T47D (cell line): ENCODE data around the gene PURA.

Source experiments
- DNase-seq, 2 experiments: peaks; one replicate each; pipeline versions ENCODE4 v3.0.0 to v3.0.0-alpha.2; 2011 to 2012; ENCODE audit warnings: low read depth in 1 of 2, low spot score in 1 of 2
- JUND ChIP-seq: IDR thresholded peaks from 2 replicates; pipeline ENCODE4 v1.6.1; 2012; ENCODE audit warnings: low read depth
- in situ Hi-C: cut with HindIII; loops from 2 replicates; pipeline ENCODE4 v1.10.0; 2016; ENCODE audit warnings: low sequenced_read_pairs, low pct_unique_long_range_greater_than_20kb

Gene PURA

DNA sequence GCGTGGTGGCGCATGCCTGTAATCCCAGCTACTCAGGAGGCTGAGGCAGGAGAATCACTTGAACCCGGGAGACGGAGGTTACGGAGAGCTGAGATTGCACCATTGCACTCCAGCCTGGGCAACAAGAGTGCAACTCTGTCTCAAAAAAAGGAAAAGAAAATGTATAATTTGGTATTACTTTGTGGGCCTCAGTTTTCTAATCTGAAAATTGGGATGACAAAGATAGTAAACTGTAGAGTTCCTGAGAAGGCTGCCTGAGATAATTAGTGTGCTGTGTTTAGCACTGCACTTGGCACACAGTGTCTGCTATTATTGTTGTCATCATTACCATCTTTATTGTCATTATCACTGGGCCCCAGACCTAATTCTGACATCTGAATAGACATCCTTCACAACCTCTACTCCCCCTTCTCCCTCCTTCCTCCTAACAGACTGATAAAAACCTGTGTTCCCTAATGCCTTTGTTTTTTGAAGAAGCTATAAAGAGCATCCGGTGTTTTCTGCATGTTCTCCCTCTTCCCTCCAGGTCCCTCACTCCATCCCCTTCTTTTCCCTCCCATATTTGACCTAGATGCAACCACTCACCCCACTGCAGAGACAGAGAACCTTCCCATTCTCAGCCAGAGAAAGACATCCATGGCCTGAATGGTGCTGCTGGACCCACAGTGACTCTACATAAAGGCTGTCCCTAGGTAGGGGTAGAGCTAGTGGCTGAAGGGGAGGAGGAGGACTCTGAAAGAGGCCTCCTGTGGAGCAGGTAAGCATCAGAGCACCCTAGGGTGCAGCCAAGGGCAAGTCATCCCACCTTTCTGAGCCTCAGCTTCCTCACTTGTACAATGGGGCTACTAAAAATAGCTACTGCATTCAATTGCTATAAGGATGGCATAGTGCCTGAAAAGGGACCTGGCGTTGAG lies 45.4 kb downstream of the PURA start:
- no peak for TF ChIP-seq JUND
- no peak for DNase-seq
- in situ Hi-C loops: loop anchor here (25.0 kb wide), 1 partner anchor 122 kb away; the partner anchor contains the start of gene NRG2

DNA sequence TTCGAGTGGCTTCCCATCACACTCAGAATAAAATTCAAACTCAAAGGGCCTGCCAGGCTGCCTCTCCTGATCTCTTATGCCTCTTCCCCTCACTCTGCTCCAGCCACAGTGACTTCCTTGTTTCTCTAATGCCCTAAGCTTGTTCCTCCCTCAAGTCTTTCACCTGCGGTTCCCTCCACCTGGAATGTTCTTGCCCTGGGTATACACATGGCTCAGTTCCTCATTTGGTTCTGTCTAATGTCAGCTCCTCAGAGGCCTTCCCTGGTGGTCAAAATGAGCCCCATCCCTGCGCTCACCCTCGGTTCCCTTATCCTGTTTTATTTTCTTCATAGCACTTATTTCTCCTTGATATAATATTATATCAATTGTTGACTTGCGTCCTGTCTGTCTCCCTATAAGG lies 48.4 kb downstream of the PURA start:
- in situ Hi-C loops: loop anchor here (25.0 kb wide), 1 partner anchor 125 kb away; the partner anchor contains the start of gene NRG2
- no peak for DNase-seq
- TF ChIP-seq JUND: no peak

DNA sequence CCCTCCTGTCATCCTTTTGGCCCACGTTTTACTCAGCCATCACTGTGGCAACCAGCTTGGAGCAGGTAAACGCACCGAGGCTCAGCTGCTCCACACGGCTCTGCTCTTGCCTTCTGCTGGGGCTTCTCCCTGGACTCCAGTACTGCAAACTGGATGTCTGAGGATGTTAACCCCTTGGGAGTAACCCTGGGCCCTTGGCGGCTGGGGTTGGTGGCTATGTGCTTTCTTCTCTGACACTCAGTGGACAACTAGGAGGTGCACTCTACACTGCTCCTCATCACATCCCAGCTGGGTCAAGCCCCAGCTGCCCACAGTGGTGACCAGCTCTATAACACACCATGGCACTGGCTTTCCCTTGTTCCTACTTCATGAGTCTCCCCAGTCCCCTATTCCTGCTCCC lies 48.9 kb downstream of the PURA start:
- DNase-seq: no peak
- in situ Hi-C loops: loop anchor here (25.0 kb wide), 1 partner anchor 125 kb away; the partner anchor contains the start of gene NRG2
- TF ChIP-seq JUND: no peak

DNA sequence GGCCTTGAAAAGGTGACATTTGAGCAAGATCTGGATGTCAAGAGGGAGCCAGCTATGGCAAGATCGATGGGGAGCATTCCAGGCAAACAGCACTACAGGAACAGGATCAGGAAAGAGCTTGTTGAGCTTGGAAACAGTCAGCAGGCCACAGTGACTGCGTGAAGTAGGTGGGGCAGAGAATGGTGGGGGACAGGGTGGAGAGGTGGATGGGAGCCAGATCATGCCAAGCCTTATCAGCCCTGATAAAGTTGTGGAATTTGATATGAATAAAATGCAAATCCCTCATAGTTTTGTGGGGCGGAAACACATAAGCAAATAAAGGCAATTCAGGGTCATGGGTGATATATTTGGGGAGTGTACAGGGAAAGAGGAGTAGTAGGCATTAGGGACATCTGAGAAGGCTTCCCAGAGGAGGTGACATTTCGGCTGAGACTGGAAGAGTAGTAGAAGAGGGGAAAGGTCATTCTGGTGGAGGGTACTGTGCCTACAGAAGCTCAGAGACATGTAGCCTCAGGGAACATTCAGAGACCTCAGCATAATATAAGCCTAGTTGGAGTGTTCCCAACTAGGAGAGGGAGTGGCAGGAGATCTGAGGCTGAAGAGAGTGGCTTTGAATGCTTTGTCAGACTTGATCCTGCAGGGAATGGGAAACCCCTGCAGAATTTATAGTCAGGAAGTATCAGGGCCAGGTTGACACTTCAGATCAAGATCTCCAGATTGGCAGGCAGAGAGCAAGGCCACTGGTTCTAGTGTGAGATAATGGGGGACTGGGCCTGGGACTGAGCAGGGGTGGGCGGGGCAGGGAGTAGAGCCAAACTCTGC lies 51.4 kb downstream of the PURA start:
- in situ Hi-C loops: loop anchor here (25.0 kb wide), 1 partner anchor 128 kb away; the partner anchor contains the start of gene NRG2
- no peak for TF ChIP-seq JUND
- no peak for DNase-seq

DNA sequence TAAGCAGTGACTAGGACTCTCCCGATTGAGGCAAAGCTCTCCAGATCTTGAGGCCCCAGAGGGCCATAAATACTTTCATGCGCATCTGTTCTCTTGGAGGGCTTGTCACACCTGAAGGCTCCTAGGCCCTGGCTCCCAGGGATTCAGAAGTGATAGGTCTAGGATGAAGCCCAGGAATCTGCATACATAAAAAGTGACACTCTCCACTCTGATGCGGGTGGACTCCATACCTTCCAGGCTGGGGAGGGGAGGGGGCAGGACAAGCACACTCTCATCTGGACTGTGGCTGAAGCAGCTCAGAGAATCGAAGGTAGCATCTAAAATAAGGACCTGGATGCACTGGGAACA lies 52.0 kb downstream of the PURA start:
- in situ Hi-C loops: loop anchor here (25.0 kb wide), 1 partner anchor 129 kb away; the partner anchor contains the start of gene NRG2
- TF ChIP-seq JUND: no peak
- no peak for DNase-seq

DNA sequence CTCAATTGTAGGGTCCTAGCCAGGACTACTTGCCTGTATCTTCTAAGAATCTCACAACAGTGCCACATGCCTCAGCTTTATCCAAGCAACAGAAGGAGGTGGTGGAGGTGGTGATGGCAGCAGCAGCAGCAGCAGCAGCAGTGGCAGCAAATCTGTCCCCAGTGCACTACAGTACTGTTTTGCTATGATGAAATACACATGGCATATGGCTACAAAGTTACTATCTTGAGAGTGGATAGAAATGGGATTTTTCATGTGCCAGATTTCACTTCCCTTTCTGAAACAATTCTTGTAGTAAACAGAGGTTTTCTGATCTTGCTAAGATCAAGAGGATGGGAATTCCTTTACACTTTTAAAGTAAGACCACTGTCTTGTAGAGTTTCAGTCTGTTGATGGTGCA lies 53.0 kb downstream of the PURA start:
- TF ChIP-seq JUND: no peak
- in situ Hi-C loops: loop anchor here (25.0 kb wide), 1 partner anchor 130 kb away; the partner anchor contains the start of gene NRG2
- DNase-seq: no peak

DNA sequence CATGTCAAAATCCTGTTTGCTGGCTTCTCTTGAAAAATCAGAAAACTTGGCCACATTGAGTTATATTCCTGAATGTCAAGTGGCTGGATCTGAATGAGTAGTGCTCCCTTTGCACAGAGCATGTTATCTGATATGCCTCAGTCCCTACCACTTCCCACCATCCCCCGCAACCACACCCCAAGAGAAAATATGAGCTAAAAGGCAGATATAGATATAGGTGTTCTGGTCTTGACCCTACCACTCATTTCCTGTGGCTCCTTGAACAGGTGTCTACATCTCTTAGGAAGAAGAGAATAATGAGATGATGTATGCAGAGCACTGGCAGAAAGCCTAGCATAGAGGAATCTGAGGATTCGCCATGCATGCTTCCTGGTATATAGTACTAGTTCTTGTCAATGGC lies 54.5 kb downstream of the PURA start:
- no peak for DNase-seq
- in situ Hi-C loops: loop anchor here (25.0 kb wide), 1 partner anchor 131 kb away; the partner anchor contains the start of gene NRG2
- TF ChIP-seq JUND: no peak

DNA sequence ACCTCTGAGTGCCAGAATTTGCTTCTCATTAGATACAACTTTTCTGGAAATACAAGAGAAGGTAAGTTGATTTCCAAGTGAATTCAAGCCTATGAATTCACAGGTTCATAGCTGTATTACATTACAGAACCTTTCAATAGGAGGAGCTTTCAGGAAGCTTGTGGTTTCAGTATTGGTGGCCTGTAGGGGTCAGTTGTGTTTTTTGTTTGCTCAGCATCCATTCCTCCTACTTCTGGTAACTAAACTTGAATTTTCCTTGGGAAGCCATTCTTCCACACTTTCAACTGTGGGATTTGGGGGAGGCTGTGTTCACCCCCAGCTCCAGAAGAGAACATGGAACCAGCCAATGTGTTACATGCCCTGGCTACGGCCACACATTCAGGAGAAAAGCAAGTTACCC lies 55.5 kb downstream of the PURA start:
- DNase-seq: peak in 1 of 2 experiments; percentile 39
- no peak for TF ChIP-seq JUND
- in situ Hi-C loops: loop anchor here (25.0 kb wide), 1 partner anchor 132 kb away; the partner anchor contains the start of gene NRG2

DNA sequence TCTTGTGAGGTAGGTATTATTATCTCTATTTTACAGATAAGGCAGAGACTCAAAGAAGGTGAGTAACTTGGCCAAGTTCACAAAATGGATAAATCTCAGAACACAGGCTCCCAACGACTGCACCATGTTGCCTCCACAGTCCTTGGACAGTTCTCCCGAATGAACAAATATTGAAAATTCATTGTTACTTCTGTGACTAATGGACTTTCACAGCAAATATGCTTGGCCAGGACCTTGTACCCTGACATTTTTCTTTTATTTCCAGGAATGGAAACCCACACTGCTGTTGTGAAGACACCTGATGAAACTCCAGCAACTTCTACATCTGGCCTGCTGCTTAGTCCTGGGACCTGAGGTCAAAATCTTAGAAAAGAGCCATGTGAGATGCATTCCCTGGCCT lies 58.6 kb downstream of the PURA start:
- no peak for TF ChIP-seq JUND
- in situ Hi-C loops: loop anchor here (25.0 kb wide), 1 partner anchor 135 kb away; the partner anchor contains the start of gene NRG2
- no peak for DNase-seq

DNA sequence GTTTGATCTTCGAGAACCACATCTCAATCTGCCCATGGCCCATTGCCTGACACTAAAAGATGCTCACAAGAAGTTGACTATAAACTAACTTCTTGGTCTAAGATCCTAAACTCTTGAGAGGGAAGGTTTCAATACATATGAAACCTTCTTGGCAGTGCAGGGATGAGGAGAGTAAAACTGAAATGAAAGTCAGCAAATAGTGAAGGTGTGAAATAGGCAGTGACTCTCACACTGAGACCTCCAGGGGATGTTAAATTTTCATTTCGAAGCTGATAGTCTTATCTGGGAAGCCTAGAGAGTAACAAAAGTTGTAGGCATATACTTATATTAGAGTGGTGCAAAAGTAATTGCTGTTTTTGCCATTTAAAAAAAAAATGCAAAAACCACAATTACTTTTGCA lies 60.1 kb downstream of the PURA start:
- no peak for DNase-seq
- in situ Hi-C loops: loop anchor here (25.0 kb wide), 1 partner anchor 137 kb away; the partner anchor contains the start of gene NRG2
- no peak for TF ChIP-seq JUND

DNA sequence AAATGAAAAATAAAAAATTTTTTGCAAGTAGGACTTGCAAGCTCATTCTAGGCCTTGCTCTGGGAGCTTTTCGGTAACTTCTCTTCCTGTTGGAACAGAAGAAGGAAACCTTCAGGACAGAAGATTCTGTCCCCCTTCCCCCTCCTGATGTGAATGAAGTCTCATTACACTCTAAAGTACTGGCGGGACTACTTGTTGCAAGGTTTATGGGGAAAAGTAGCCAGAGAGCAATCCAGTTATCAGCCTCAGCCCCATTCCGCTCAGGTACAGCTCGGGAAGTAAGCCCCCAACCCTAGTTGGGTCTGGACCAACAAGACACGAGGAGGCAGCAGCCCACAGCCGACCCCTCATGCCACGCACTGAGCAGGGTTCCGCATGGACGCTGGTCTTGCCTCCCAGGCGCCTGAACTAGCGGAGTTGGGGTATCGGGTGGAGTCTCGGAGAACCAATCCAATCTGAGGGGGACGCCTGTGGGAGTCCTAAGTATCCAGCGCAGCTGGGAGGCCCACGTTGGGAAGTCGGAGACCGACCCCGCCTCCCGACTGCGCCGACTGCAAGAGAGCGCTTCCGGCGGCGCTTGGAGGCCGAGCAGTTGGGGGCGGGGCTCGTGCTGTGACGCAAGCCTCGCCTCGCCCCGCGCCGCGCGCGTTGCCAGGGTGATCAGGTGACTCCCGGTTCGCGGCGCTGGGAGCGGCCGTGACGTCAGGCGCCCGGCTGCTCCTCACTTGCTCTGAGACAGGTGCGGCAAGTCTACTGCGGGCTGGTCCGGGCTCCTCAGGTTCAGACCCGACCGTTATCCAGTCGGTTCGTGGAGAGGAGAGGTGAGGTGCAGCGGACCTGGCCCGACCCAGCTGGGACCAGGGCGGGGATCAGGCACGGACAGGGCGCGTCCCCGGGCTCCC lies 60.8 kb downstream of the PURA start, which contains the start of gene CYSTM1:
TSS of gene CYSTM1 (plus strand) at position 724 of the 902 bp plus-strand sequence. CDS start 19,278 bp downstream, outside the sequence.
- in situ Hi-C loops: loop anchor here (25.0 kb wide), 1 partner anchor 137 kb away; the partner anchor contains the start of gene NRG2
- TF ChIP-seq JUND: no peak
- peak; percentile 98 to 99 for DNase-seq
